Sigmoid colon (tissue), 4 donors: Measurements from ENCODE around the gene BMPR1A.

Experiments used
- EP300 ChIP-seq, 4 donors: sonication (generic); formaldehyde crosslinking; IDR thresholded peaks; one replicate each; pipeline ENCODE4 v1.6.1; 2017; ENCODE audit warnings: antibody characterized with exemption in 4 of 4
- POLR2A ChIP-seq, 2 donors: fragments of 450-650 bp; IDR thresholded peaks; one replicate each; pipeline ENCODE4 v1.6.1; 2016; ENCODE audit warnings: antibody characterized with exemption in 2 of 2, mild to moderate bottlenecking in 2 of 2, moderate library complexity in 2 of 2
- POLR2AphosphoS5 ChIP-seq, 4 donors: sonication (generic); formaldehyde crosslinking; IDR thresholded peaks; one replicate each; pipeline ENCODE4 v1.6.1; 2017; ENCODE audit warnings: antibody characterized with exemption in 4 of 4
- TF ChIP-seq, protein P1 (sequence below), 4 experiments: fragments of 450-650 bp in 3 of 4; fragments of 200-600 bp in 1 of 4; IDR thresholded peaks; one replicate each; pipeline ENCODE4 v1.5.1; 2016 to 2019; ENCODE audit warnings: antibody characterized with exemption in 4 of 4, mild to moderate bottlenecking in 3 of 4, moderate library complexity in 2 of 4

DNA sequence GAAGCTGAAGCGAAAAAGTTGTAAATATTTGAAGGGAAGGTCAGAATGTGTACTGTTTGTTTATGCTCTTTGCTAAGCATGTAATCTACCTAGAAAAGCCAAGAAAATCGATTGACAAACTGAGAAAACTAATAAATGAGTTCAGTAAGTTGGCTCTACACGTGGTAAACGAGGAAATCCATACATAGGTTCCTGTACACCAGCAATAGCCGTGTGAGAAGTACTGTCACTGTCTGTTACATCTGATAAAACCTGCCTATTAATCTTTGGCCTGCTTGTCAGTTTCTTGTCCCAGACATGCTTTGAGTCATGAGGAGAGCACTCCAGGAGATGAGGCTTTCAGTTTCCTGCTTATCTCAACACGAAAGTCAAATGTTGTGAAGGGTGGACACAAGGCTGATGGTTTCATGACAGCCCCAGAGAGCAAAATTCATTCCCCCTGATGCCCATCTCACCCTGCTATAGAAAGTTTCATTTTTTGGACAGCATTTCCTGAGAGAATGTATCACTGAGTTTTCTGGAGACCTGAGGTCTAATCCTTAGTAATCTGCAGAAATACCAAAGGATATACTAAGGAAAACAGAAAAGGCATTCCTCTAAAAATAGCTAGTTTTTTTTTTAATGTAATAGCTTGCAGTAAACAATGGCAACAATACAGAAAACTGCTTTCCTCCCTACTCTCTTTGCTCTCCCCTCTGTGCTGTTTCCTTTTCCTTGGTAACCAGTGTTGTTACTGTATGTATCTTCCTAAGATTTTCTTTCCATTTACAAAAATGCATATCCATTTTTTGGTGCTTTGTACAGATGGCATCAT, 18.8 kb downstream of the BMPR1A start:
- TF ChIP-seq, protein P1, sequence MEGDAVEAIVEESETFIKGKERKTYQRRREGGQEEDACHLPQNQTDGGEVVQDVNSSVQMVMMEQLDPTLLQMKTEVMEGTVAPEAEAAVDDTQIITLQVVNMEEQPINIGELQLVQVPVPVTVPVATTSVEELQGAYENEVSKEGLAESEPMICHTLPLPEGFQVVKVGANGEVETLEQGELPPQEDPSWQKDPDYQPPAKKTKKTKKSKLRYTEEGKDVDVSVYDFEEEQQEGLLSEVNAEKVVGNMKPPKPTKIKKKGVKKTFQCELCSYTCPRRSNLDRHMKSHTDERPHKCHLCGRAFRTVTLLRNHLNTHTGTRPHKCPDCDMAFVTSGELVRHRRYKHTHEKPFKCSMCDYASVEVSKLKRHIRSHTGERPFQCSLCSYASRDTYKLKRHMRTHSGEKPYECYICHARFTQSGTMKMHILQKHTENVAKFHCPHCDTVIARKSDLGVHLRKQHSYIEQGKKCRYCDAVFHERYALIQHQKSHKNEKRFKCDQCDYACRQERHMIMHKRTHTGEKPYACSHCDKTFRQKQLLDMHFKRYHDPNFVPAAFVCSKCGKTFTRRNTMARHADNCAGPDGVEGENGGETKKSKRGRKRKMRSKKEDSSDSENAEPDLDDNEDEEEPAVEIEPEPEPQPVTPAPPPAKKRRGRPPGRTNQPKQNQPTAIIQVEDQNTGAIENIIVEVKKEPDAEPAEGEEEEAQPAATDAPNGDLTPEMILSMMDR (IDR thresholded peaks at IDR 0.05): no peak
- no peak for TF ChIP-seq POLR2AphosphoS5 (IDR thresholded peaks at IDR 0.05)
- TF ChIP-seq EP300 (IDR thresholded peaks at IDR 0.05): no peak
- no peak for TF ChIP-seq POLR2A (IDR thresholded peaks at IDR 0.05)
